GM19467 (cell line): ENCODE results near the gene STK32C.
A peak's percentile ranks its signal among the peaks of the same experiment; 100 is the strongest.
"Not testable (repeated sequence)": the region's sequence is repeated elsewhere in the genome, so short reads cannot be mapped to it uniquely, and the experiment has no call there.

Experiments
- ATAC-seq: cut with Tn5 transposase; IDR thresholded peaks from one replicate; pipeline ENCODE4 v1.9.1; 2021; ENCODE audit warnings: mild to moderate bottlenecking, moderate library complexity; ENCODE audit not compliant: unreplicated experiment

The STK32C gene

GRCh38 chr10:132338876-132339275 lies 31.1 kb upstream of the STK32C start:
- no peak for ATAC-seq

- not testable (repeated sequence) for ATAC-seq
Measured at GRCh38 chr10:132337854-132338253, 30.1 kb upstream of the STK32C start.

DNA sequence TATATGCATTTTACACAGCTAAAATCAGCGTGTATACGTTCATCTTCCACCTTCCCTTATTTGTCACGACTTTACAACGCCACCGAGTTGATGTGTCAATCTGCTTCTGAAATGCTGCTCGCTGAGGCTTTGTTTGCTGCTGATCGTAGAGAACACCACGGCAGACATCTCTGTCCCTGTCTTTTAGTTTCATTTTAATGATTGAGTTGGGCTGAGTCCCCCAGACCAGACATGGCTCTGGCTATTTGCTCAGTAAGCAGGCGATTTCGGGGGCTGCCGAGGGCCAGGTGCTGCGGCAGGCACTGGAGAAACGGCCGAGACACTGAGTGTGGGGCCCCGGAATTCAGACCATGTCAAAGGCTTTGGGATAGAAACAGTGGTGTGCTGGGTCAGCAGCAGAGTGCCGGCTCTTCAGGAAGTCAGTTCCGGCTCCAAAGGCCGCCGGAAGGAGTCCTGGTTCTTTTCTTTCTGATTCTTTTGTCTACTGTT lies 29.2 kb upstream of the STK32C start:
- no peak for ATAC-seq

- ATAC-seq: no peak
Measured at GRCh38 chr10:132336064-132336746, 28.5 kb upstream of the STK32C start.

DNA sequence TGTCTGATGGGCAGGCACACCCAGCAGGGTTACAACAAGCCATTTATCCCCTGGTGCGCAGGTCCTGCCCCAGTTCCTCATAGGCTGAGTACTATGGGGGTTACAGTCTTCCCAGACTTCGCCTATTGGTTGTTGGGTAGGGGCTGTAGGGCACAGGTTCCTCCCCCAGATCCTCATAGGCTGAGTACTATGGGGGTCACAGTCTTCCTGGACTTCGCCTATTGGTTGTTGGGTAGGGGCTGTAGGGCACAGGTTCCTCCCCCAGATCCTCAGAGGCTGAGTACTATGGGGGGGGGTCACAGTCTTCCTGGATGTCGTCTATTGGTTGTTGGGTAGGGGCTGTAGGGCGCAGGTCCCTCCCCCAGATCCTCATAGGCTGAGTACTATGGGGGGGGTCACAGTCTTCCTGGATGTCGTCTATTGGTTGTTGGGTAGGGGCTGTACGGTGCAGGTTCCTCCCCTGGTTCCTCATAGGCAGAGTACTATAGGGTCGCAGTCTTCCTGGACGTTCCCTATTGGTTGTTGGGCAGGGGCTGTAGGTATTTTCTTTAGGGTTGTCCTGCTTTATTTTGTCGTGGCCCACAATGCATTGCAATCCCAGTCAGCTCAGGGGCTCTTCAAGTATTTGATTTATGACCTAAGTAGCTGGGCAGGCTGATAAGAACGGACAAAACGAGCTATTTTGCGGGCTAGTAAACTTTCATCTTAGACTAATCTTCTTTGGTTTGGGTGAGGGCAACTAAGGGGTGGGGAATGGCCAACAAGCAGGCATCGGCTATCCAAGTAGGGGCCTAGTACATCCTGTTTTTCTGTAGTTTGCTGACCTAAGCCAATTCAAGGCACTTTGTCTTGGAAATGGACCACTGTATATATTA lies 27.7 kb upstream of the STK32C start:
- peak; percentile 32 for ATAC-seq

- no peak for ATAC-seq
Measured at GRCh38 chr10:132334631-132335188, 27.0 kb upstream of the STK32C start.

DNA sequence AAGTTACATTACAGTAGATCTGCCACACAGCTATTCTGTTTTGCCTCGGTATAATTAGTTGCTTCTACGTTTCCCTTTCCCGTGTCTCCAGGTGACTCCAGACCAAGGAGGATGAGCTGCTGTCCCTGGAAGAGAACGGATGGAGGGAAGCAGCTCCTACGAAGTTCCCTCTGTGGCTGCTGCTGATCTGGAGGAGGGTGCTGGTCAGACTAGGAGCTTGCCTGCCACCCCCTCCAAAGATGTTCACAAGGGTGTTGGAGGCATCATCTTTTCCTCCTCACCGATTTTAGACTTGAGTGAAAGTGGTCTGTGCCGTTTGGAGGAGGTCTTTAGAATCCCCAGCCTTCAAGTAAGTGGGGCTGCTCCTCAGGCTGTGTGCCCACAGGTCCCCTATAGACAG lies 25.6 kb upstream of the STK32C start:
- ATAC-seq: no peak

DNA sequence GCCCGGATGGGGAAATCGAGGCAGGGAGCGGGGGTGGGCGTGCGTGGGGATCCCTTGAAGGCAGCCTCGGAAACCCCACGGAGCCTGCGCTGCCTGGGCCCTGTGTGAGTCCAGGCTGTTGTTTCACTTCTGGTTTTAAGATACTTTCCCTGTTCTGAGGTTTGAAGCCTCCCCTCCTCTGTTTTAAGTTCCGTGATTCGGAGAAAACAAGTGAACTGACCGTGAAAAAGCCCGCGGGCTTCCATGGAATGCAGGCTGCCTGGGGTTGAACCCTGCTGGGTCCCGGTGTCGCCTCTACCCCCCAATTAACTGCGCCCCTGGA lies 24.6 kb upstream of the STK32C start:
- peak; percentile 33 for ATAC-seq

GRCh38 chr10:132331601-132332432 lies 24.1 kb upstream of the STK32C start, which contains the start of gene LRRC27:
TSS of gene LRRC27 (plus strand) at chr10:132332193. CDS start at chr10:132333525, 1,332 bp downstream.
- ATAC-seq: peak; percentile 65

- ATAC-seq: no peak
Measured at GRCh38 chr10:132330486-132330833, 22.7 kb upstream of the STK32C start.

DNA sequence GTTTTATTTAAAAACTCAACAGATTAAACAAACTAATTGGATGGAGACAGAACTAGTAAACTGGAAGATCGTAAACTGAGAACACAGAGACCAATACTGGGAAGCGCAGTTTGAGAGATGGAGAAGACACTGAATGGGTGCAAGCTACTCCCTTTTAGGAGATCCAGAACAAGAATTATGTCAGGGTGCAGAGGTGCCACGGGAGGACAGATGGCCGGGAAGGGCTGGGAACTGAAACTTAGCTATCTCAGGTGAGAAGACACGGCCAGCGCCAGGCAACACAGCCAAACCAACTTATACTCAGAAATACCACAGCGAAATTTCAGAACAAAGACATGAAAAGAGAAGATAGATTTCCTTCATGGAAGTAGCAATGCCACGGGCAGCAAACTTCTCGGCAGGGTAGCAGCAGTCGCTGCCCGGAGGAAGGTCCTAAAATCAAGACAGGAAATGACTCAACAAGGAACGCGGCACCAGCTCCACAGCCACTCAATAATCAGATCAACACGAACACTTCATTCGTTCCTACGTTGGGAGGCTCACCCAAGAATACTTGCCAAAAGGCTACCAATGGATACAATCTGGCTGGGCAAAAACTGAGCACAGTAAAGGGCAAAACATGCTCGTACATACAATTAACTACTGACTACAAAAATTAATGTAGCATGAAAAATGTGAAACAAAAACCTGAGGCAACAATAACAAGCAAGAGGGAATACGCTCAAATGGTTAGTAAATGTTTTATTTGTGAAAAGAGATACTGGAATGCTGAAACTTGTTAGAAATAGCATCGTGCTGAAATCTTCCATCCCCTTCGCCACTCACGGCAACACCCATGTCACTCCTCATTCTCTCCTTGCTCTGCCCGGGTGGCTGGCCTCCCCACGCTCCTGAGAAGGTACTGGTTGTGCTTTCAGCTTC lies 22.1 kb upstream of the STK32C start:
- no peak for ATAC-seq

- ATAC-seq: no peak
Measured at GRCh38 chr10:132328738-132329137, 21.0 kb upstream of the STK32C start.

- ATAC-seq: no peak
Measured at GRCh38 chr10:132328106-132328505, 20.4 kb upstream of the STK32C start.

DNA sequence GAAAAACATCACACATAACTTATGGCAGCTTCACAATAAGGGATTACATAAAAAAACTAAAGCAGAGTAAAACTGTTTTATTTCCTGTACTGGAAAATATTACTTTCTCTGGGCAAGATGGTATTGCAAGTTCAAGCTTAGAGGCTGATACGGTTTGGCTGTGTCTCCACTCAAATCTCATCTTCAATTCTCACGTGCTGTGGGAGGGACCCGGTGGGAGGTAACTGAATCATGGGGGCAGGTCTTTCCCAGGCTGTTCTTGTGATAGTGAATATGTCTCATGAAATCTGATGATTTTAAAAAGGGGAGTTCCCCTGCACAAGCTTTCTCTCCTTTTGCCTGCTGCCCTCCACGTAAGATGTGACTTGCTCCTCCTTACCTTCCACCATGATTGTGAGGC lies 19.2 kb upstream of the STK32C start:
- no peak for ATAC-seq

DNA sequence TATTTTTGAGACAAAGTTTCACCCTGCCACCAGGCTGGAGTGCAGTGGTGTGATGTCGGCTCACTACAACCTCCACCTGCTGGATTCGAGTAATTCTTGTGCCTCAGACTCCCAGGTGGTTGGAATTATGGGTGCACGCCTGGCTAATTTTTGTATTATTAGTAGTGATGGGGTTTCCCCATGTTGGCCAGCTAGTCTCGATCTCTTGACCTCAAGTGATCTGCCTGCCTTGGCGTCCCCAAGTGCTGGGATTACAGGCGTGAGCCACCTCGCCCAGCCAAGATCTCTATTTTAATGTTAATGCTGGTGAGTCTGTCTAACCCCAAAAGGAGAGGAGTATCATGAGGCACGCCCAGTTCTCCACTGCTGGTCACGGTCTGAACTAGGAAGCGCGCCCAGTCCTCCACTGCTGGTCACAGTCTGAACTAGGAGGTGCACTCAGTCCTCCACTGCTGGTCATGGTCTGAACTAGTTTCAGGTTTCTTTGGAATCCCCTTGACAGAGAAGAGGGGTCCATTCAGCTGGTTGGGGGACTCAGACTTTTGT lies 18.7 kb upstream of the STK32C start:
- no peak for ATAC-seq

- ATAC-seq: no peak
Measured at GRCh38 chr10:132324186-132324585, 16.4 kb upstream of the STK32C start.

GRCh38 chr10:132322586-132323048 lies 14.9 kb upstream of the STK32C start:
- ATAC-seq: no peak

DNA sequence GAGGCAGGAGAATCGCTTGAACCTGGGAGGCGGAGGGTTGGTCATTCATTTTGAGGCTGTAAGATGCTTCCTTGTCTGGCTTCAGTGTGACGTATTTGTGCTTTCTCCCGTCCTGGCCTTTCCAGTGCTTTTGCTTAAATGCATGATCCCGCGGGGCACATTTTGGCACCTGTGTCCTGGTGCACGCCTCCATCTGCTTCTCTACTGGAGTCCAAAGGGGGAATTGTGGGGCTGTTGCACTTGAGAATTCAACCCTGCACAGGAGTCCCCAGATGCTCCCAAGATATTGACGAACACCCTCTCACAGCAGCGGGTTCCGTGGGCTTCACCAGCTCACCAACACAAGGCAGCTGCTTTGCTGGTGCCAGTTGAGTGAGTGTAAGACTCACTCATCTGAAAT lies 14.0 kb upstream of the STK32C start:
- ATAC-seq: no peak

DNA sequence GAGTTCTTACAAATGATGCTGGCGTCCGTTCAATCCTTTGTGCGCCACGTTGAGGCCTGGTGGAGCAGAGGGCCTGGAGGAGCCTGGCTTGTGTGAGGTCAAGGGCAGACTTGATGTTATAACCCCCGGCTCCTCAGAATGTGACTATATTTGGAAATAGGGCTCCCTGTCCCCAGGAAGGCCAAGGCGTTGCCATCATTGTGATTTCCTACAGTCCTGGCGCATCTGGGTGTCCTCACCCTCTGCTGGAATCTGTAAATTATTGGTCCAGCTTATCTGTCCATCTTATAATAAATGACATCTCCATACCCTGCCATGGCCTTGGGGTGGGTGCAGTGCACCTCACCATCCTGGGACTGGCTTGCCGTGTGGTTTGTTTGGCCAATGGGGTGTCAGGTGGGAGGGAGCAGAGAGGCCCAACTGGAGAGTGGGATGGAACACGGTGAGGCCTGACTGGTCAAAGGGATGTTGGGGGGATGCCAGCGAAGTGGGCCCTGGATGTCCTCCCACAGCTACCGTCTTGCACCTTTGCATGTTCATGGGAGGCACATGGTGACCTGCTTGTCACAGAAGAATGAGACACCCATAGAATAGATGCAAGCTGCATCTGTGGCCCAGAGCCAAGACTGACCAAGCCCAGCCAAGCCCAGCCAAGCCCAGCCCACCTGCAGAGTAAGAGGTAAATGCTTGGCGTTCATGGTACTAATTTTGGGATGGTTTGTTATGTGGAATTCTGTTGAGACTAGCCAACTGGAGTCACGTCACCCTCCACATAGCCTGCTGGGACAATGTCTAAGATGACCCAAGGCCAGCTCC lies 13.1 kb upstream of the STK32C start:
- no peak for ATAC-seq
